GM12874 (cell line): ENCODE measurements around the gene HIP1R.

Experiments
- TF ChIP-seq, protein P1 (sequence below): IDR thresholded peaks from 2 replicates; pipeline ENCODE4 v1.5.1; 2011; ENCODE audit warnings: low read depth, mild to moderate bottlenecking, control low read depth, low read length, moderate library complexity; ENCODE audit not compliant: insufficient read depth

Gene HIP1R, protein sequence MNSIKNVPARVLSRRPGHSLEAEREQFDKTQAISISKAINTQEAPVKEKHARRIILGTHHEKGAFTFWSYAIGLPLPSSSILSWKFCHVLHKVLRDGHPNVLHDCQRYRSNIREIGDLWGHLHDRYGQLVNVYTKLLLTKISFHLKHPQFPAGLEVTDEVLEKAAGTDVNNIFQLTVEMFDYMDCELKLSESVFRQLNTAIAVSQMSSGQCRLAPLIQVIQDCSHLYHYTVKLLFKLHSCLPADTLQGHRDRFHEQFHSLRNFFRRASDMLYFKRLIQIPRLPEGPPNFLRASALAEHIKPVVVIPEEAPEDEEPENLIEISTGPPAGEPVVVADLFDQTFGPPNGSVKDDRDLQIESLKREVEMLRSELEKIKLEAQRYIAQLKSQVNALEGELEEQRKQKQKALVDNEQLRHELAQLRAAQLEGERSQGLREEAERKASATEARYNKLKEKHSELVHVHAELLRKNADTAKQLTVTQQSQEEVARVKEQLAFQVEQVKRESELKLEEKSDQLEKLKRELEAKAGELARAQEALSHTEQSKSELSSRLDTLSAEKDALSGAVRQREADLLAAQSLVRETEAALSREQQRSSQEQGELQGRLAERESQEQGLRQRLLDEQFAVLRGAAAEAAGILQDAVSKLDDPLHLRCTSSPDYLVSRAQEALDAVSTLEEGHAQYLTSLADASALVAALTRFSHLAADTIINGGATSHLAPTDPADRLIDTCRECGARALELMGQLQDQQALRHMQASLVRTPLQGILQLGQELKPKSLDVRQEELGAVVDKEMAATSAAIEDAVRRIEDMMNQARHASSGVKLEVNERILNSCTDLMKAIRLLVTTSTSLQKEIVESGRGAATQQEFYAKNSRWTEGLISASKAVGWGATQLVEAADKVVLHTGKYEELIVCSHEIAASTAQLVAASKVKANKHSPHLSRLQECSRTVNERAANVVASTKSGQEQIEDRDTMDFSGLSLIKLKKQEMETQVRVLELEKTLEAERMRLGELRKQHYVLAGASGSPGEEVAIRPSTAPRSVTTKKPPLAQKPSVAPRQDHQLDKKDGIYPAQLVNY

GRCh38 chr12:122834921-122835749, at the start of gene HIP1R:
HIP1R (plus strand) TSS chr12:122835457; CDS start chr12:122835551, 94 bp downstream.
- TF ChIP-seq, protein P1, sequence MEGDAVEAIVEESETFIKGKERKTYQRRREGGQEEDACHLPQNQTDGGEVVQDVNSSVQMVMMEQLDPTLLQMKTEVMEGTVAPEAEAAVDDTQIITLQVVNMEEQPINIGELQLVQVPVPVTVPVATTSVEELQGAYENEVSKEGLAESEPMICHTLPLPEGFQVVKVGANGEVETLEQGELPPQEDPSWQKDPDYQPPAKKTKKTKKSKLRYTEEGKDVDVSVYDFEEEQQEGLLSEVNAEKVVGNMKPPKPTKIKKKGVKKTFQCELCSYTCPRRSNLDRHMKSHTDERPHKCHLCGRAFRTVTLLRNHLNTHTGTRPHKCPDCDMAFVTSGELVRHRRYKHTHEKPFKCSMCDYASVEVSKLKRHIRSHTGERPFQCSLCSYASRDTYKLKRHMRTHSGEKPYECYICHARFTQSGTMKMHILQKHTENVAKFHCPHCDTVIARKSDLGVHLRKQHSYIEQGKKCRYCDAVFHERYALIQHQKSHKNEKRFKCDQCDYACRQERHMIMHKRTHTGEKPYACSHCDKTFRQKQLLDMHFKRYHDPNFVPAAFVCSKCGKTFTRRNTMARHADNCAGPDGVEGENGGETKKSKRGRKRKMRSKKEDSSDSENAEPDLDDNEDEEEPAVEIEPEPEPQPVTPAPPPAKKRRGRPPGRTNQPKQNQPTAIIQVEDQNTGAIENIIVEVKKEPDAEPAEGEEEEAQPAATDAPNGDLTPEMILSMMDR: no peak

GRCh38 chr12:122785503-122785902, 49.8 kb upstream of the HIP1R start:
- TF ChIP-seq, protein P1: no peak

- TF ChIP-seq, protein P1: no peak
Observed at GRCh38 chr12:122788387-122788786, 46.9 kb upstream of the HIP1R start.

DNA sequence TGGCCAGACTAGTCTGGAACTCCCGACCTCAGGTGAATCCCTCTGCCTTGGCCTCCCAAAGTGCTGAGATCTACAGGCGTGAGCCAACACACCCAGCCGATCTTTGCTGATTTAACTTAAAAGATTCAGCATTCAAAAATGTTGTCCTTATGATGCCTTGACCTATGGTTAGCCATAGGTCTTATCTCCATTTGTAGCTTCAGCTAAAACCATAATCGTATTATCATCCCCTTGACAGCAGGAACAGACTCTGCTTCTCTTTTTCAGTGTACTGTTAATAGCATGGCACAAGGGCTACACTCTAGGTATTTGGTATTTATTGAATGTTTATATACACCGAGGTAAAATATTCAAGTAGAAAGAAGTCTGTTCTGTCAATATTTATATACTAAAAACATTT, 45.6 kb upstream of the HIP1R start:
- TF ChIP-seq, protein P1: no peak

DNA sequence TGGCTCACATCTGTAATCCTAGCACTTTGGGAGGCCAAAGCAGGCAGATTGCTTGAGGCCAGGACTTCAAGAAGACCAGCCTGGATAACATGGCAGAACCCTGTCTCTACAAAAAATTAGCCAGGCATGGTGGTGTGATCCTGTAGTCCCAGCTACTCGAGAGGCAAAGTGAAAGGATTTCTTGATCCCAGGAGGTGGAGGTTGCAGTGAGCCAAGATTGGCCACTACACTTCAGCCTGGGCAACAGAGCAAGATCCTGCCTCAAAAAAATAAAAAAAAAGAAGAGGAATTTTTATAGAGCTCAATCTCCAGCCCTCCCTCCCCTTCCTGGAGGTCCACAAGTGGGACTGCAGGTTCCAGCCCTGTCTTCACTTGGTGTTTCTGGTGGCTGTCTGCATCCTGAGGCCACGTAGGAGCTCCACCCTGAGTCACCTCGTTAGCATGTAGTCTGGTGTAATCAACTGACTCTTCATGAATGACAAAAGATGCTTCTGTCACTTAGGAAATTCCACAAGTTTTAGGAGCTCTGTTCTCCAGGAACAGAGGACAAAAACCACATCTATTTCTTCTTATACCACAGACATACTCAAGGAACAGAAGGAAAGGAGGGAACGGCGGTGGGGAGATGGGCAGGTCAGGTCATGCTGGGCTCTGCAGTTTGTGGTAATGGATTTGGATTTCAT, 44.7 kb upstream of the HIP1R start:
- TF ChIP-seq, protein P1: no peak

GRCh38 chr12:122793685-122794106, 41.6 kb upstream of the HIP1R start:
- TF ChIP-seq, protein P1: peak; percentile 59
